Colon (tissue), 2 donors: ENCODE measurements around the gene ENTPD1.
"Not testable (repeated sequence)": the region's sequence is repeated elsewhere in the genome, so short reads cannot be mapped to it uniquely, and the experiment has no call there.

ENCODE experiments used
- FAIRE-seq: peaks from 2 replicates; lab custom pipeline; 2012; peaks lifted over from hg19 to GRCh38; lab: Jason Lieb, UNC
- donor health status: control.
- donor health status: control.

Gene ENTPD1, protein sequence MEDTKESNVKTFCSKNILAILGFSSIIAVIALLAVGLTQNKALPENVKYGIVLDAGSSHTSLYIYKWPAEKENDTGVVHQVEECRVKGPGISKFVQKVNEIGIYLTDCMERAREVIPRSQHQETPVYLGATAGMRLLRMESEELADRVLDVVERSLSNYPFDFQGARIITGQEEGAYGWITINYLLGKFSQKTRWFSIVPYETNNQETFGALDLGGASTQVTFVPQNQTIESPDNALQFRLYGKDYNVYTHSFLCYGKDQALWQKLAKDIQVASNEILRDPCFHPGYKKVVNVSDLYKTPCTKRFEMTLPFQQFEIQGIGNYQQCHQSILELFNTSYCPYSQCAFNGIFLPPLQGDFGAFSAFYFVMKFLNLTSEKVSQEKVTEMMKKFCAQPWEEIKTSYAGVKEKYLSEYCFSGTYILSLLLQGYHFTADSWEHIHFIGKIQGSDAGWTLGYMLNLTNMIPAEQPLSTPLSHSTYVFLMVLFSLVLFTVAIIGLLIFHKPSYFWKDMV

GRCh38 chr10:95756041-95756761 is at the start of gene ENTPD1:
ENTPD1 (plus strand) TSS chr10:95756163; CDS start chr10:95756240, 77 bp downstream.
- no peak for FAIRE-seq

GRCh38 chr10:95706573-95706972 is 49.4 kb upstream of the ENTPD1 start:
- FAIRE-seq = no peak

GRCh38 chr10:95706990-95707389 is 49.0 kb upstream of the ENTPD1 start:
- FAIRE-seq = no peak

- FAIRE-seq = no peak
Measured at GRCh38 chr10:95711492-95711891, 44.5 kb upstream of the ENTPD1 start.

GRCh38 chr10:95716466-95716865 is 39.5 kb upstream of the ENTPD1 start:
- no peak for FAIRE-seq

GRCh38 chr10:95716866-95717265 is 39.1 kb upstream of the ENTPD1 start:
- no peak for FAIRE-seq

DNA sequence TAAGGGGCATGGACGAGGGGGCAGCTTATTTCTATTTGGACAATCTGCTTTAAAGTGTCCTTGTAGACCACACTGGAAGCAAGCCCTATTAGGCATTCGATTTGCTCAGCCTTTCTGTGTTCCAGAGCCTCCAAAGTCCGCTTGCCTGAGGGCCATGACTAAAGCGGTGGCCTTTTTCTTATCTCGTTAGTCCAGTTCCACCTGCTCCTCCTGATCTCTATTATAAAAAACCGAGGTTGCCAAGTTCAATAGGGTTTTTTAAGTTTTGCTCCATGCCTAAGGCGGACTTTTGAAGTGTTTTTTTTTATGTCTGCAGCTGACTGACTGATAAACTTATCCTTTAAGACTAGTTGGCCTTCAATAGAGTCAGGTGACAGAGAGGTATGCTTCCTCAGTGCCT is 35.2 kb upstream of the ENTPD1 start:
- not testable (repeated sequence) for FAIRE-seq

DNA sequence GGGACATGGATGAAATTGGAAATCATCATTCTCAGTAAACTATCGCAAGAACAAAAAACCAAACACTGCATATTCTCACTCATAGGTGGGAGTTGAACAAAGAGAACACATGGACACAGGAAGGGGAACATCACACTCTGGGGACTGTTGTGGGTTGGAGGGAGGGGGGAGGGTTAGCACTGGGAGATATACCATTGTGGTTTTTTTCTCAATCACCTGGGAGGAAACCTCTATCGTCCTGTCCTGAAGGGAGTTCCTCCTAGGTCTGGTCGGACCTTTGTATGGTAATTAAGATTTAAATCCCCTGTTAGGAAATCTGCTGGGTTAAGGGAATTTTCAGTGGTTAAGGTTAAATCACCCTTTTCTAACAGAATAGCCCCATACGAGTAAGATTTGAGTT is 33.5 kb upstream of the ENTPD1 start:
- not testable (repeated sequence) for FAIRE-seq

DNA sequence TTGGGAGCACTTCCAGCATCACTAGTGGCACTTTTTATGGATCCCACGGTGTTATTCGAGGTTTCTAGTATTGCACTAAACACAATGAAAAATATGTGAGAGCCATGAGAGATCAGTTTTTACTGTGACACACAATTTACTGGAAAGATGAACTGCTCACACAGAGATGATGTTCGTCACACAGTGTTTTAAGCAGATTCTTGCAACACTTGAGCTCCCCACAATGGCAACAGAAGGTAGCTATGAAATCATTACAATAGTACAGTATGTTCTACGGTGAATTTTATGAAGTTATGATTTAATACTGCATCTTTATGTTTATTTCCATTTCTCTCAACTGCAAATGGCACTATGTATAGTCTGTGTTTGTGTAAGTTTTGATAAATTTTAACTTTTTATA is 27.4 kb upstream of the ENTPD1 start:
- FAIRE-seq = peak; percentile 66

GRCh38 chr10:95729323-95730055 is 26.5 kb upstream of the ENTPD1 start:
- no peak for FAIRE-seq

DNA sequence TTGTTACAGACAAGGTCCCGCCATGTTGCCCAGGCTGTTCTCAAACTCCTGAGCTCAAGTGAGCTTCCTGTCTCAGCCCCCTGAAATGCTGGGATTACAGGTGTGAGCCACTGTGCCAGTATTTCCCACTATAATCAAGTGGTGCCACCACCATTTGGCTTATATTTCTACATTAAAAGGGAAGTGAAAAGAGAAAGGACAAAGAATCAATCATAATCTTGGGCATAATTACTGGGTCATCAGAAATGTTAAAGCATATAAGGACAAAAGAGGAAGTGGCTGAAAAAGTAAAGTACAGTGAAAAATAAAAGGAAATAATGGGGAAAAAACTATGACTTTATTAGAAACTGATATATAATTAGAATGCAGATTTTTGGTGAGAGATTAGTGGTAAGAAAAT is 25.7 kb upstream of the ENTPD1 start:
- no peak for FAIRE-seq

- FAIRE-seq = not testable (repeated sequence)
Measured at GRCh38 chr10:95732907-95733306, 23.1 kb upstream of the ENTPD1 start.

GRCh38 chr10:95739056-95739455 is 16.9 kb upstream of the ENTPD1 start:
- FAIRE-seq = no peak

GRCh38 chr10:95741807-95742467 is 14.0 kb upstream of the ENTPD1 start:
- no peak for FAIRE-seq

GRCh38 chr10:95742485-95742884 is 13.5 kb upstream of the ENTPD1 start:
- FAIRE-seq = peak; percentile 24

GRCh38 chr10:95742962-95743535 is 12.9 kb upstream of the ENTPD1 start:
- no peak for FAIRE-seq

GRCh38 chr10:95745501-95745900 is 10.5 kb upstream of the ENTPD1 start:
- FAIRE-seq = no peak

DNA sequence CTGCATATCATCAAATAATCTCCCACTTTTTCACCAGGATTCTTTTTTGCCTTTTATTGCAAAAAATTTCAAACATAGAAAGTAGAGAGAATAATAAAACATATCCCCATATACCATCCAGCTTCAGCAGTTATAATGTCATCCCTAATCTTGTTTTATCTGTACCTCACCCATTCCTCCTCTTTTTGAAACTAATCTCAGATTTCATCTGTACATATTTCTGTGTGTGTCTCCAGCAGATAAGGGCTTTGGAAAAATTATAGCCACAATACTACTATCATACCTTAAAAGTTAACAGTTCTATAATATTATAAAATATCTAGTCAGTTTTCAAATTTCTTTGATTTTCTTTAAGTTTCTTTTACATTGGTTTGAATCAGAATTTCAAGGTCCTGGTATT is 7.6 kb upstream of the ENTPD1 start:
- FAIRE-seq = no peak

DNA sequence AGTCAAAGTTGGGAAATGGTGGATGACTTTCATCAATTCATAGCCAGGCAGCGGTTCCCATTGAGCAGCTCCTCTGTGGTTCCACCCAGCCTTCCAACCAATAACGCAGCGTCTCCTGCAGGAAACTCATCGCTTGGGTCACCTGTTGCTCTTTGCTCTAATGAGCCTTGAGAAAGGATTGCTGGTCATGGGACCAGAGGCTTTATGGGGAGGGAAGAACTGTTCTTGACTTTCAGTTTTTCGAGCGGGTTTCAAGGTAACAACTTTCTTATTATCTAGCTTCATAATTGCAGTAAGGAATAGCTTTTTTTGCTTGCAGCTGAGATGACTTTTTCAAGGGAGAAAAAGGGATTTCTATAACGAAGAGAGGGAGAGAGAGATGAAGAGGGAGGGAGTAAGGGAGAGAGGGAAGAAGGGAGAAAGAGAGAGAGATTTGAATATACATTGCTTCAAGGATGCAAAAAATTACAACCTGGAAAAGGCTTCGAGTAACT is 405 bp upstream of the ENTPD1 start:
- FAIRE-seq = no peak

- no peak for FAIRE-seq
Measured at GRCh38 chr10:95756809-95757684, 1.1 kb downstream of the ENTPD1 start.
